Measurements from ENCODE around the gene LZTS3.

DNA sequence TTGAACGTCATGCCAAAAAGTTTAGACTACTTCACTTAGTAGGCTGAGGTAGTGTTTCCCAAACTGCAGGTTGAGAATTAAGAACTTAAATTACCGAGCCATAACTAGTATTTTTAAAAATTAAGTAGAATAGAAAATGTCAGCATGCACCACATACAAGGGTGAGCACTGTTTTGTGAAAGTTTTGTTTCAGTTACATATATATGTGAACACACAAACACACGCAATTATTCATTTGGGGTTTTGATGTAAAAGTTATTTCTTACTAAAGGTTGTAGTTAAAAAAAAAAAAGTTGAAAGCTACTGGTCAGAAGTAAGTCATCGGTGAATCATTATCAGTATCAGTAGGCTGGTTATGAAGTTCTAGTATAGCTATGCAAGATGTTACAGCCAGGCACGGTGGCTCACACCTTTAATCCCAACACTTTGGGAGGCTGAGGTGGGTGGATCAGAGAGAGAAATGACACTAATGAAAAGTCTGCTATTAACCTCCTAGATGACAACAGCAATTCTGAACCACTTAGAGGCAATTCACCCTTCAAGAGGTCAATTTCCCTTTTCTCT is 37.8 kb downstream of the LZTS3 start:
- TF ChIP-seq, protein P1, sequence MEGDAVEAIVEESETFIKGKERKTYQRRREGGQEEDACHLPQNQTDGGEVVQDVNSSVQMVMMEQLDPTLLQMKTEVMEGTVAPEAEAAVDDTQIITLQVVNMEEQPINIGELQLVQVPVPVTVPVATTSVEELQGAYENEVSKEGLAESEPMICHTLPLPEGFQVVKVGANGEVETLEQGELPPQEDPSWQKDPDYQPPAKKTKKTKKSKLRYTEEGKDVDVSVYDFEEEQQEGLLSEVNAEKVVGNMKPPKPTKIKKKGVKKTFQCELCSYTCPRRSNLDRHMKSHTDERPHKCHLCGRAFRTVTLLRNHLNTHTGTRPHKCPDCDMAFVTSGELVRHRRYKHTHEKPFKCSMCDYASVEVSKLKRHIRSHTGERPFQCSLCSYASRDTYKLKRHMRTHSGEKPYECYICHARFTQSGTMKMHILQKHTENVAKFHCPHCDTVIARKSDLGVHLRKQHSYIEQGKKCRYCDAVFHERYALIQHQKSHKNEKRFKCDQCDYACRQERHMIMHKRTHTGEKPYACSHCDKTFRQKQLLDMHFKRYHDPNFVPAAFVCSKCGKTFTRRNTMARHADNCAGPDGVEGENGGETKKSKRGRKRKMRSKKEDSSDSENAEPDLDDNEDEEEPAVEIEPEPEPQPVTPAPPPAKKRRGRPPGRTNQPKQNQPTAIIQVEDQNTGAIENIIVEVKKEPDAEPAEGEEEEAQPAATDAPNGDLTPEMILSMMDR (IDR thresholded peaks at IDR 0.05; ENCODE audit: insufficient read depth, low read length, poor library complexity, severe bottlenecking), result no peak
- TF ChIP-seq EZH2phosphoT487 (conservative IDR thresholded peaks at IDR 0.05; ENCODE audit: low read length), result no peak

Measured in SU-DHL-6 (cell line).